Stimulated activated CD4-positive, alpha-beta T cell treated with anti-CD3 and anti-CD28 coated beads, Interleukin-4, amount 100 ng/mL, for 4 hours (primary cell): Measurements from ENCODE around the gene SUPT3H.

Source experiments
- DNase-seq, 2 experiments: peaks; one replicate each; pipeline ENCODE4 v3.0.0-alpha.2; 2020

Gene SUPT3H

GRCh38 chr6:44809258-44809657, 568.5 kb downstream of the SUPT3H start:
- DNase-seq = no peak

DNA sequence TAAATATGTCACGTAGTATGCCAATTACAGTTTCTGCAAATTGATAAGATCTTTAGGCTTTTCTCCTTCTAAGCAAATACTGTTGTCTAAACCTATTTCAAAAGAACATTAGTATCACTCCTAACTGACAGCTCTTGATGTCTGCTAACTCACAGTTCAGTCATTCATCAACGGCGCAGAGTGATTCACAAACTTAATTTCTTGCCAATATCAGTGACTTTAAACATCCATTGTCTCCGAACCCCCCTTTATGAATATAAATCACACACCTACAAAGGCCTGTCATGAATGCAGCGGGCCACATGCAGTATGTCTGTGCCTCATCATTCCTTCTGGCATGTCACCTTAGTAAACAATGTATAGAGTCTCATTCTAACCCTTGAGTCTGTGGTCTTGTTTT, 569.6 kb downstream of the SUPT3H start:
- no peak for DNase-seq

- no peak for DNase-seq
Observed at GRCh38 chr6:44806656-44807055, 571.1 kb downstream of the SUPT3H start.

DNA sequence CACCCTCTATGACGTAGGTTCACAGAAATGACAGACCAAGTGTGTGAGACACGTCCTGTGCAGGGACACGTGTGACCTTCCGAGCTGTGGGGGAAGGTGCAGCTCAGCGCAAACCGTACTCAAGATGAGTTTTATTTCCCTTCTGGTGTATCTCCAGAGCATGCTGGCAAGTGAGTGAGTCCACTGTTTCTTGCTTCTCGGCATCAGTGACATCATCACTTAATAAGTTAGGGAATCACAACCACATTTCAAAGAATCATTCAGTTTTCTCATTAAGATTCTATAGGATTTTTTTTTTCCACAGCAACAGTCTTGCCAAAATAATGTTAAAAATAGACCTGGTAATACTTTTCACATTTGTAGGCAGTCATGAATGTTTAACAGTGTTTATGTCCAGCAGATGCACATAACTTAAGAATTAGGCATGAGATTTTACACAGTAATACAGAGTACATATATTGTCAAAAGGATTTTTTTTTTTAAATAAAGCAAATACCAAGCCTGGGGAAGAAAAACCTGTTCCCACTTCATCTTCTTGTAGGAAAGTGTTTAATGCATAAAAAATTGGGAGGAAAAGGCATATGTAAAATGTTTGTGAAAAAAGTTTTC, 572.4 kb downstream of the SUPT3H start:
- no peak for DNase-seq

- no peak for DNase-seq
Observed at GRCh38 chr6:44804546-44805159, 573.1 kb downstream of the SUPT3H start.

- DNase-seq = no peak
Observed at GRCh38 chr6:44804016-44804415, 573.7 kb downstream of the SUPT3H start.

GRCh38 chr6:44800784-44801592, 576.7 kb downstream of the SUPT3H start:
- DNase-seq = no peak

- no peak for DNase-seq
Observed at GRCh38 chr6:44800171-44800783, 577.5 kb downstream of the SUPT3H start.

DNA sequence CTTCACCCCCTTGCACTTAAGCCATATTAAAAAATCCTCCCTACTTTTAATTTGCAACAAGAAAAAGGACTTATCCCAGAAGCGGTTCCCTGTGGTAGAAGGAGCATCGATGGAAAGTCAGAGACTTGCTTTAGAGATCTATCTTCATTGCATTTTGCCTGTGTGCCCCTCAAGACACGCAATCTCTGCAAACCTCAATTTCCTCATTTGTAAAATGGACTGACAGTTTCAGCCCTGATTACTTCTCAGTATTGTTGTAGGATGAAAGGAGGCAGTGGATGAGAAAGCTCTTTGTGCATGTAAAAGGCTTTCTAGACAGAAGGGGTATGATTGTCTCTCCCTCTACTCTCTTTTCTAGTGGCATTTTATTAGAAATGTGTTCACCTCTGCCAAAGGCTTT, 580.0 kb downstream of the SUPT3H start:
- no peak for DNase-seq

DNA sequence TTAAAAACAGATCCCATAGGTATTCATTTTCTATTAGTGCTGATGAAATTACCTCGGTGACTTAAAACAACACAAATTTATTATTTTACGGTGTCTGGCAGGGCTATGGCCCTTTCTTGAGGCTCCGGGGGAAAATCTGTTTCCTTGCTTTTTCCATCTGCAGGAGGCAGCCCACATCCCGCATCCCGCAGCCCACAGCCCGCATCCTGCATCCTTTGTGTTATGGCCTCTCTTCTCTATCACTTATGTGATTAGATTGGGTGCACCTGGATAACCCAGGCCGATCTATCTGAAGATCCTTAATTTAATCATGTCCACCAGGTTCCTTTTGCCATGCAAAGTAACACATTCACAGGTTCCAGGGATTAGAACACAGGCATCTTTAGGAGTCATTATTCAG, 582.4 kb downstream of the SUPT3H start:
- DNase-seq = no peak

DNA sequence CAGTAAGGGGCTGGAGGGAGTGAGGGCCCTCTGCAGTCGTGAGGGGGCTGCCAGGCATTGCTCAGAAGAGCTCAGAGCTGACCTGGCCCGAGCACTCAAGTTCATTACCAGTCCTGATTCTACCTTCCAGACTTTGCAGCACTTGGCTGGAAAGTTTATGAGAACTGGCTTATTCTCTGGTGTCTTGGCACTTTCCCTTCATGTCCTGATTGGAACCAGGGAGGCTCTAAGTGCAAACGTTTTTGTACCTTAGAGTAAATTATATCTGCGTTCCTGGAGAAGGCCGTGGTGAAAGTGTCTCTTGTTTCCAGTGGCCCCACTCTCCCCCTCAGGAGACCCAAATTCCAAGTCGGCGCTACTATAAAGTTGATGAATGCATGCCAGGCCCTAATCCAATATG, 587.9 kb downstream of the SUPT3H start:
- no peak for DNase-seq

GRCh38 chr6:44789061-44789460, 588.7 kb downstream of the SUPT3H start:
- no peak for DNase-seq

DNA sequence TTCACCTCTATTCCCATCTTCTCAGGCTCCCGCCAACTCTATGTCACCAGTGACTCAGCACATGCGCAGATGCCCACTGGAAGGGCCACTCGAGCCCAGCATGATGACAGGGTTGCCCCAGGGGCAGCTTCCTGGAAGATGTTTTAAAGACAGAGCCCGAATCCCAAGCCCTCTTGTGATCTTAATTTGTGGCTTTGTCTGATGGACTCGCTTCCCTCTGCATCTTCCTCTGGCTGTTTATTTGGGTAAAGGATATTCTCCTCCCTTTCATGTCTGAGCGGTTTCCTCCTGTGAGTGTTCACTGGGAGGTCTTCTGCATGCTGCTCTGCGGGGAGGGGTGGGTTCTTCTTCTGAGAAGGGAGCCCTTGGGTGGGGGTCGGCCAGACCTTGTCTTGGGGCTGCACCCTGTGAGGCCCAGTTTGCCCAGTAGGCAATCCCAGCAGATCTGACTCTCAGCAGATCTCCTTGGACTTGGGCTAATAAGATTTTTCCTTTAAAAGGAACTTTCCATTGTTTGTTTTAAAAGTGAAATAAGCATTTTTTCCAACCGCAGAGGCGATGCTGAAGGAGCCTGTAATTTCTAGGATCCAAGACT, 589.2 kb downstream of the SUPT3H start:
- DNase-seq = no peak

DNA sequence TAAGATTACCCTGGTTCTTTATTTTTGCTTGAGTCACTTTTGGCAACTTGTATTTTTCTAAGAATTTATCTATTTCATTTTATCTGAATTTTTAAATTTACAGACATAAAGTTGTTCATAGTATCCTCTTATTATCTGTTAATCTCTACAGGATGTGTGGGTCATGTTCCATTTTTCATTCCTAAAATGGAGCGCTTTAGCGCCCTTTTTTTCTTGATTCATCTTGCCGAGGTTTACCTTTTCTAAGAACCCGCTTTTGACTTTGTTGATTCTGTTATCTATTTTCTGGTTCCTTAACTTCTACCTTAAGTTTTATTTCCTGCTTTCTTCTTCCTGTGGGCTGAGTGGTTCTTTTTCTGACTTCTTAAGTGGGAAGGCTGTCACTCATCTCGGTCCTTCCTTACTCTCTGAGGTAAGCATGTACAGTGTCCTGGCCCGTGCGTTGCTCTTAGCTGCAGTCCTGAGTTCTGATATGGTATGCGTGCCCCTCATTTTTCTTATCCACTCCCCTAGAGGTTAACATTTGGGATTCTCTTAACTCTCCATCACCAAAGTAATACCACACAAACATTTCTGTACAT, 590.4 kb downstream of the SUPT3H start:
- no peak for DNase-seq

- DNase-seq = no peak
Observed at GRCh38 chr6:44785130-44785529, 592.6 kb downstream of the SUPT3H start.

DNA sequence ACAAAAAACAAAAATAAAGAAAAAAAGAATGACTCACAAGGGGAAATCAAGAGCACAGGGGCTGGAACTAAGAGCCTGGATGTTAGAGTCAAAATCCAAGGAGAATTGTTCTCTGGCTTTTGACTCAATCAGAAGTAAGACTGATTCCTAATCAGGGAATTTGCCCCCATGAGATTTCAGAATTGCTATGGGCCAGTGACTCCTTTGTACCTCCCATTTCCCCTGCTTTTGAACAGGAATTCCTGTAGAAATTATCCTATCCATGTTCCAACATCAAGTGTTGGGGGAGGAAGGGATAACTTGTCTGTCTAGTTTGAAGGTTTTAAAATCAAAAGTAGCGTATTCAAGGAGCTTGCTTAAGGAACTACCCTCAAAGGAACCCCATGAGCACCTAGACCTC, 593.5 kb downstream of the SUPT3H start:
- DNase-seq = no peak

DNA sequence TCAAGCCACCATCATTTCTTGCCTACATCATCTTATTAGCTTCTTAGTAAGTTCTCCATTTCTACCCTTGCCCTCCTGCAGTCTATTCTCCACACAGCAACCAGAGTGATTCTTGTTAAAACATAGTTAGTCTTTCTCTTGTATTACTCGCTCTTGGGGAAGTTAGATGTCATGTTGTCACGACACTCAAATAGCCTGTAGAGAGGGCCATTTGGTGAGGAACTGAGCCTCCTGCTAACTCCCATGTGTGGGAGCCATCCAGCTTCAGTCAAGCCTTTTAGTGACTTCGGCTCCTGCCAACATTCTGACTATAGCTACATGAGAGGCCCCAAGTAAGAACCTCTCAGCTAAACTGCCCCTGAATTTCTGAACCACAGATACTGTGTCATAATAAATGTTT, 594.8 kb downstream of the SUPT3H start:
- no peak for DNase-seq

- no peak for DNase-seq
Observed at GRCh38 chr6:44781912-44782597, 595.7 kb downstream of the SUPT3H start.

- DNase-seq = no peak
Observed at GRCh38 chr6:44780161-44780560, 597.6 kb downstream of the SUPT3H start.

DNA sequence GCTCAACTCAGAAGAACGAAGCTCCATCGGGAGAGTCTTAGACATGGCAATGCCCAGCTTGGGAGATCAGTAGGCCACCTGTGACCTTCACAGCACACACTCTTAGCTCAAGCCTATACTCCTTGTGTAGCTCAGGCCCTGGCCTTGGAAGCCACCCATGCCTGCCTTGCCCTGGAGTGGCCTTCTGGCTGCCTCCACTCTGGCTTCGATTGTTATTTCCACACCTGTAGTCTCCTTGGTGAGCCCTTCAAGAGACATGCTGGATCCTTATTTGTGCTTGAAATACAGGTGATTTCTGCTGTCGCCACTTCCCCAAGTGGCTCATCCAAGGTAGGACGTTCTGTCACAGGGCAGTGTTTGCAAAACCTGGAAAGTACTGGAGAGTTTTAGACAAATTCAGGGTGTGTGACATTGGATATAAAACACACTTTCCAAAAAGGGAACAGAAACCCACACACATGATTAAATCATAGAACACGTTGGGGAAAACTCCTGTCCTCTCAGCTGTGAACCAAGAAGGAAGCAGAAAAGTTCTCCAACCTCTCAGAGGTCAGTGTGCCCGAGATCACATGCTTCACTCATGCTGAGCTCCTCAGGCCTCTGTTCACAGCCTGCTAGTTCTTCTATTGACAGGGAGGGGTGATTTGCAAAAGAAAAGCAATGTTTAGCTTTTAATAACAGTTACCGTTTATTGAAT, 598.5 kb downstream of the SUPT3H start:
- DNase-seq = no peak
